T-cell (primary cell): ENCODE data around the gene KCNMA1. TPM values are rescaled to one million over a fixed set of nuclear protein-coding genes. Genes with fewer than 3 reads are reported as not detected.

Source experiments
- ATAC-seq, 4 experiments: fragments of 200-7000 bp in 3 of 4; fragments of 150-1000 bp in 1 of 4; cut with Tn5 transposase; replicated peaks in 1 of 4; 1 replicate in 3 of 4; 2 replicates in 1 of 4; pipeline ENCODE4 v1.10.0; 2021; ENCODE audit warnings: moderate library complexity in 3 of 4, mild to moderate bottlenecking in 2 of 4, moderate number of reproducible peaks in 1 of 4
- CTCF ChIA-PET, 2 donors: fragments of 300-600 bp; sonication (Branson Sonifier 250); formaldehyde crosslinking; loops; one replicate each; lab custom pipeline; 2022; ENCODE audit warnings: antibody characterized with exemption in 2 of 2; lab: Charles Lee
- POLR2A ChIA-PET, 2 donors: fragments of 300-600 bp; sonication (Branson Sonifier 250); formaldehyde crosslinking; loops; one replicate each; lab custom pipeline; 2022; ENCODE audit warnings: antibody characterized with exemption in 2 of 2; lab: Charles Lee
- DNase-seq, 35 experiments: peaks; one replicate each; pipeline versions ENCODE4 v3.0.0 to v3.0.0-alpha.2; 2013 to 2023
- H3K27ac ChIP-seq: one replicate; pipeline ENCODE4 v1.5.1; 2013; ENCODE audit warnings: low read length
- H3K27me3 ChIP-seq, 2 experiments: replicated peaks in 1 of 2; 1 replicate in 1 of 2; 2 replicates in 1 of 2; pipeline versions ENCODE4 v1.6.1 to v1.7.0; 2013; ENCODE audit warnings: low read length in 1 of 2, mixed read lengths in 1 of 2; ENCODE audit not compliant: control insufficient read depth in 2 of 2, insufficient read depth in 2 of 2; ENCODE audit errors: extremely low read depth in 1 of 2
- H3K36me3 ChIP-seq, 2 donors: 1 replicate in 1 of 2; 2 replicates in 1 of 2; pipeline versions ENCODE4 v1.6.1 to v1.7.0; 2013; ENCODE audit warnings: low read length in 1 of 2; ENCODE audit not compliant: control insufficient read depth in 2 of 2, insufficient read depth in 1 of 2; ENCODE audit errors: extremely low read depth in 1 of 2
- H3K4me1 ChIP-seq, 2 experiments: 1 replicate in 1 of 2; 2 replicates in 1 of 2; pipeline versions ENCODE4 v1.6.1 to v1.7.0; 2013; ENCODE audit warnings: low read length in 2 of 2, mixed read lengths in 1 of 2; ENCODE audit not compliant: insufficient read depth in 2 of 2, control insufficient read depth in 1 of 2; ENCODE audit errors: extremely low read depth in 1 of 2
- H3K4me3 ChIP-seq, 2 donors: 1 replicate in 1 of 2; 2 replicates in 1 of 2; pipeline versions ENCODE4 v1.5.1 to v1.7.0; 2013; ENCODE audit warnings: mild to moderate bottlenecking in 2 of 2, low read length in 1 of 2, moderate library complexity in 1 of 2; ENCODE audit not compliant: control insufficient read depth in 1 of 2; ENCODE audit errors: extremely low read depth in 1 of 2
- H3K9me3 ChIP-seq: 2 replicates; pipeline ENCODE4 v1.7.0; 2013
- H3K27ac Mint-ChIP-seq, 2 donors: one replicate each; pipeline ENCODE4 v1.8.0; 2020 to 2021; ENCODE audit warnings: mild to moderate bottlenecking in 2 of 2, mixed read lengths in 2 of 2
- H3K27me3 Mint-ChIP-seq, 2 donors: one replicate each; pipeline ENCODE4 v1.8.0; 2021 to 2022; ENCODE audit warnings: mixed read lengths in 2 of 2
- H3K36me3 Mint-ChIP-seq: one replicate; pipeline ENCODE4 v1.8.0; 2021; ENCODE audit warnings: mixed read lengths
- H3K4me1 Mint-ChIP-seq, 3 donors: one replicate each; pipeline ENCODE4 v1.8.0; 2020 to 2022; ENCODE audit warnings: mixed read lengths in 3 of 3, mild to moderate bottlenecking in 1 of 3
- H3K4me3 Mint-ChIP-seq, 3 donors: one replicate each; pipeline ENCODE4 v1.8.0; 2020 to 2022; ENCODE audit warnings: mild to moderate bottlenecking in 3 of 3, mixed read lengths in 3 of 3, moderate library complexity in 3 of 3
- H3K9me3 Mint-ChIP-seq, 3 donors: one replicate each; pipeline ENCODE4 v1.8.0; 2020 to 2022; ENCODE audit warnings: mixed read lengths in 3 of 3
- WGBS: methylation state at CpG from one replicate; pipeline ENCODE4 v1.1.5; 2013; ENCODE audit warnings: missing lambda C conversion rate; ENCODE audit not compliant: insufficient coverage; 5-methylcytosine and 5-hydroxymethylcytosine counted together
- total RNA-seq, 35 experiments: library from RNA in 6 of 35; stranded (reverse) in 6 of 35; fragments of 120-200 nt in 1 of 35; gene quantifications; one replicate each; pipeline versions ENCODE4 v1.2.1 to v1.2.4 and lab custom pipeline; 2013 to 2026

KCNMA1 gene
- total RNA-seq, 5 donors from 2014 or later (not counting 1 experiment from before 2014, with no cell fraction given), result 0.14 to 1.6 (median 0.60) TPM

- no peaks in the 10 kb centered on the region for H3K36me3 Mint-ChIP-seq
- ATAC-seq, result no peak
- ChIA-PET POLR2A (no interaction called here), CTCF (no interaction called here)
- Histone ChIP-seq H3K4me1 (no peaks in the 10 kb centered on the region), H3K27ac (no peak overlapping the region), H3K27me3 (peaks cover 0 to 1% of the 10 kb centered on the region in 2 experiments), H3K4me3 (no peak overlapping the region), H3K36me3 (no peaks in the 10 kb centered on the region), H3K9me3 (no peaks in the 10 kb centered on the region)
- no peaks in the 10 kb centered on the region for H3K9me3 Mint-ChIP-seq
- H3K4me1 Mint-ChIP-seq, result no peaks in the 10 kb centered on the region
- H3K27ac Mint-ChIP-seq, result no peak overlapping the region
- DNase-seq, result no peak
- peaks cover 1 to 29% of the 10 kb centered on the region in 2 donors for H3K27me3 Mint-ChIP-seq
- H3K4me3 Mint-ChIP-seq, result no peak overlapping the region
- WGBS, result no CpG with 5 or more reads among the region's 4 CpGs
Observed at GRCh38 chr10:77189075-77189474, 448.5 kb downstream of the KCNMA1 start.

GRCh38 chr10:77188521-77188920, 449.1 kb downstream of the KCNMA1 start:
- no peaks in the 10 kb centered on the region for H3K4me1 ChIP-seq
- no peak overlapping the region for H3K4me3 ChIP-seq
- ATAC-seq (no peak), DNase-seq (no peak)
- no peak overlapping the region for H3K4me3 Mint-ChIP-seq
- CTCF ChIA-PET, result no interaction called here
- H3K27me3 ChIP-seq, result no peaks in the 10 kb centered on the region
- POLR2A ChIA-PET, result no interaction called here
- H3K27ac Mint-ChIP-seq, result no peak overlapping the region
- no peaks in the 10 kb centered on the region for H3K36me3 Mint-ChIP-seq
- no peaks in the 10 kb centered on the region for H3K9me3 Mint-ChIP-seq
- no peaks in the 10 kb centered on the region for H3K36me3 ChIP-seq
- peaks cover 1 to 25% of the 10 kb centered on the region in 2 donors for H3K27me3 Mint-ChIP-seq
- H3K9me3 ChIP-seq, result no peaks in the 10 kb centered on the region
- no peak overlapping the region for H3K27ac ChIP-seq
- no peaks in the 10 kb centered on the region for H3K4me1 Mint-ChIP-seq

GRCh38 chr10:77188000-77188395, 449.6 kb downstream of the KCNMA1 start:
- H3K4me3 ChIP-seq, result no peak overlapping the region
- Mint-ChIP-seq H3K27me3 (peaks cover 5 to 20% of the 10 kb centered on the region in 2 donors), H3K4me1 (no peaks in the 10 kb centered on the region), H3K27ac (no peak overlapping the region), H3K9me3 (no peaks in the 10 kb centered on the region), H3K4me3 (no peak overlapping the region), H3K36me3 (no peaks in the 10 kb centered on the region)
- CTCF ChIA-PET, result interaction anchor here in 1 of 2 donors (0.7 kb wide), 1 partner anchor 523 kb away, joined by 3 read pairs; no protein-coding TSS in a partner anchor
- WGBS, result no CpG with 5 or more reads among the region's 1 CpG
- H3K36me3 ChIP-seq, result no peaks in the 10 kb centered on the region
- ATAC-seq (no peak), DNase-seq (no peak)
- H3K27me3 ChIP-seq, result no peaks in the 10 kb centered on the region
- H3K9me3 ChIP-seq, result no peaks in the 10 kb centered on the region
- H3K27ac ChIP-seq, result no peak overlapping the region
- POLR2A ChIA-PET, result no interaction called here
- H3K4me1 ChIP-seq, result no peaks in the 10 kb centered on the region

- Mint-ChIP-seq H3K27me3 (peaks cover 5 to 19% of the 10 kb centered on the region in 2 donors), H3K27ac (no peak overlapping the region), H3K9me3 (no peaks in the 10 kb centered on the region), H3K4me1 (no peaks in the 10 kb centered on the region), H3K36me3 (no peaks in the 10 kb centered on the region), H3K4me3 (no peak overlapping the region)
- H3K36me3 ChIP-seq, result no peaks in the 10 kb centered on the region
- H3K4me1 ChIP-seq, result no peaks in the 10 kb centered on the region
- WGBS, result no CpG with 5 or more reads among the region's 9 CpGs
- ChIA-PET CTCF (interaction anchor here in 1 of 2 donors (0.7 to 0.9 kb wide), 2 partner anchors 13 to 524 kb away, joined by 3 to 4 read pairs; no protein-coding TSS in a partner anchor), POLR2A (no interaction called here)
- H3K4me3 ChIP-seq, result no peak overlapping the region
- DNase-seq (no peak), ATAC-seq (no peak)
- no peak overlapping the region for H3K27ac ChIP-seq
- H3K9me3 ChIP-seq, result no peaks in the 10 kb centered on the region
- peaks cover 0 to 3% of the 10 kb centered on the region in 2 experiments for H3K27me3 ChIP-seq
Observed at GRCh38 chr10:77187376-77187999, 450.1 kb downstream of the KCNMA1 start.

GRCh38 chr10:77186936-77187335, 450.7 kb downstream of the KCNMA1 start:
- ATAC-seq (no peak), DNase-seq (no peak)
- CTCF ChIA-PET, result interaction anchor here in 1 of 2 donors (0.9 kb wide), 1 partner anchor 13 kb away, joined by 4 read pairs; no protein-coding TSS in a partner anchor
- no peaks in the 10 kb centered on the region for H3K9me3 Mint-ChIP-seq
- Histone ChIP-seq H3K4me1 (no peaks in the 10 kb centered on the region), H3K27me3 (peaks cover 0 to 3% of the 10 kb centered on the region in 2 experiments), H3K9me3 (no peaks in the 10 kb centered on the region), H3K4me3 (no peak overlapping the region), H3K36me3 (no peaks in the 10 kb centered on the region), H3K27ac (no peak overlapping the region)
- POLR2A ChIA-PET, result no interaction called here
- H3K4me3 Mint-ChIP-seq, result no peak overlapping the region
- 100% methylated on average over 1 of the region's 3 CpGs for WGBS
- H3K4me1 Mint-ChIP-seq, result no peaks in the 10 kb centered on the region
- H3K27me3 Mint-ChIP-seq, result peaks cover 4 to 15% of the 10 kb centered on the region in 2 donors
- H3K27ac Mint-ChIP-seq, result no peak overlapping the region
- no peaks in the 10 kb centered on the region for H3K36me3 Mint-ChIP-seq

- ATAC-seq (no peak), DNase-seq (no peak)
- Mint-ChIP-seq H3K27ac (no peak overlapping the region), H3K9me3 (no peaks in the 10 kb centered on the region), H3K36me3 (no peaks in the 10 kb centered on the region), H3K27me3 (peaks cover 5 to 11% of the 10 kb centered on the region in 2 donors), H3K4me1 (no peaks in the 10 kb centered on the region), H3K4me3 (no peak overlapping the region)
- Histone ChIP-seq H3K27ac (no peak overlapping the region), H3K4me3 (no peak overlapping the region), H3K4me1 (no peaks in the 10 kb centered on the region), H3K27me3 (peaks cover 0 to 3% of the 10 kb centered on the region in 2 experiments), H3K9me3 (no peaks in the 10 kb centered on the region), H3K36me3 (no peaks in the 10 kb centered on the region)
- no CpG with 5 or more reads among the region's 2 CpGs for WGBS
- ChIA-PET CTCF (no interaction called here), POLR2A (no interaction called here)
Observed at GRCh38 chr10:77185696-77186095, 451.9 kb downstream of the KCNMA1 start.
